NCI-H2029 treated with DMSO at 0.1 percent for 48 hours (cell line): ENCODE data around the gene TRIM29.

ENCODE experiments used
- DNase-seq: peaks from one replicate; lab custom pipeline; 2025; lab: John Stamatoyannopoulos, UW

The TRIM29 gene

DNA sequence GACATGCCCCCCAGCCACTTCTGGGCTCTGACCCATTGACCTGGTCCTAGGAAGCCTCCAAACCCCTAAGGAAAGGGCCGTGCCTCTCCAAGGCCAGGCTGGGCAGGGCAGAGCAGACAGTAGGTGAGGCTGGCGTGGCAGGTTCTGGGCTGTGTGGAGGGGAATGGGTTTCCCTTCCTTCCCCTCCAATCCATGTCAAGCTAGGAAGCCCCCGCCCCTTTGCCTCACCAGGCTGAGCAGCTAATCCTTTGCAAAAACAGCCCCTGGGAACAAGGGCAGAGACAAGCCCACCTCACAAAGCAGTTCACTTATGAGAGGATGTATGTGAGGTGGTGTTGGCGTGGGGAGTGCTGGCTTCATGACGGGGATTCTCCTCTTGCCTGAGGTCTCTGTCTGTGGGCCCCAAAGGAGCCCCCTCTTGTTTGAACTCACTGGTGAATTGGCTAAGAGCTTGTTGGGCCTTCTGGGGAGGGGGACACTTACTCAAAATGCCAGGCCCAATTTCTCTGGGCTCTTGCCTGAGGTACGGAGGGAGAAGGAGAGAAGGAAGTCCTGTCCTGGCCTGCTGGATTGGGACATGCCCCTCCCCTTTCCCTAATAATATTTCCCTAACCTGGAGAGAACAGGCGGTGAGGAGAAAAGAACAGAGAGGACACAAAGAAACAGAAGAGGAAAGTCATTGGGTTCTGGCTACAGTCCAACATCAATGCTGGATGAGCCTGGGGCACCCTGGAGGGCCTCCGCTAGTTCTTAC lies 1.6 kb upstream of the TRIM29 start:
- DNase-seq: no peak

DNA sequence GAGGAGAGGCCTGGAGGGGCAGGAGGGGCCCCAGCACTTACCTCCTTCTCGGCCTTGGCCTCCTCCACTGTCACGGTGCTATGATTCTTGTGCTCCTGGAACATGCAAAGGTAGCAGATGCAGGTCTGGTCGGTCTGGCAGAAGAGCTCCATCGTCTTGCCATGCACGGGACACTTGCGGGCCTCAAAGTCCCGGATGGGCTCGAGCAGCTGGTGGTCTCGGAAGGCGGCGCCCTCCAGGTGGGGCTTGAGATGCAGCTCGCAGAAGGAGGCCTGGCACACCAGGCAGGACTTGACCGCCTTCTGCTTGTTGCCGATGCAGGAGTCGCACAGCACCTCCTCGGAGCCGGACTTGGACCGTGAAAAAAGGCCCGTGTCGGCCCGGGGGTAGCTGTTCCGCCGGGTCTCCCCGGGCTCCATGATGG lies 714 bp downstream of the TRIM29 start:
- DNase-seq: no peak

DNA sequence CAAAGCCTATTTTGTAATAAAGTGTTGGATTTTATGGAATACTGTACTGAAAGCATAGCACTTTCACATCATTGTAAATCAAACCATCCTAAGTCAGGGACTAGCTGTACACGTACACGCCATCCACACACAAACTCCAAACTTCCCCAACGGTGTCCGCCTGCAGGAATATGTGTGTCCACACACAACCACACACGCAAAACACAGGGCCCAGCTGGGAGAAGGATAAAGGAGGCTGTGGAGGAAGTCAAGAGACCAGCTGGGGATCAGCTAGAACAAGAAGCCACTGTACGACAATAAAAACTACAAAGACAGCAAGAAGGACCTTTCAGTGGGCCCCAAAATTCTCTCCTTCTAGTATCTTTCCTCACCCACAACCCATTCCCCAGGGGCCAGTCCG lies 1.6 kb downstream of the TRIM29 start:
- DNase-seq: no peak

DNA sequence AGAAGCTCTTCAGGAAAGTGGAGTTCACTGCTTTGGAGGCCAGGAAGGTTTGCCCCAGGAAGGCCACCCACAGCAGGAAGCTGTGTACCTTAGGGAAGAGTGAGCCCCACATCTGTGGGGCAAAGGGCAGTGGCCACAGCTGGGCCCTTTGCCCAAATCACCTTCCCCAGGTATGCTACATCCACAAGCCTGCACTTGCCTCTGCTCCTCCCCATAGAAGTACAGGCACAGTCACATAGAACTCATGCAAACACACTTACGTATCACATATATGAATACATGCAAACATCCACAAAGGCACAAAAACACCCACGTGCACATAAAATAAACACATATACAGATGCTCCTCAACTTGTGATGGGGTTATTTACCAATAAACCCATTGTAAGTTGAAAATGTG lies 2.1 kb downstream of the TRIM29 start:
- no peak for DNase-seq

DNA sequence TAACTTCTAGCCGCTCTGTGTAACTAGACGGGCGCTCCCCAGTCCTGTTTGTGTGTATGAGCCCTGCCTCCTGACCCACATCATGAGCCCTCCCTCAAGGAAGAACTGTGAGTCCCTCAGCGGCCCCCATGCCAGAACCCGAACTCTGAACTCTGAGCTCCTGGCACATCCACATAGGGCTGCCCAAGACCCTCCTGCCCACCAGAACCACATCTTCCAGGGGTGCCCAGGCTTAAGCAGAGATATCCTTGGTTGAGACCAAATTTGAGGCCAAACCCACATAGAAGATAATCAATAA lies 3.0 kb downstream of the TRIM29 start:
- DNase-seq: no peak

DNA sequence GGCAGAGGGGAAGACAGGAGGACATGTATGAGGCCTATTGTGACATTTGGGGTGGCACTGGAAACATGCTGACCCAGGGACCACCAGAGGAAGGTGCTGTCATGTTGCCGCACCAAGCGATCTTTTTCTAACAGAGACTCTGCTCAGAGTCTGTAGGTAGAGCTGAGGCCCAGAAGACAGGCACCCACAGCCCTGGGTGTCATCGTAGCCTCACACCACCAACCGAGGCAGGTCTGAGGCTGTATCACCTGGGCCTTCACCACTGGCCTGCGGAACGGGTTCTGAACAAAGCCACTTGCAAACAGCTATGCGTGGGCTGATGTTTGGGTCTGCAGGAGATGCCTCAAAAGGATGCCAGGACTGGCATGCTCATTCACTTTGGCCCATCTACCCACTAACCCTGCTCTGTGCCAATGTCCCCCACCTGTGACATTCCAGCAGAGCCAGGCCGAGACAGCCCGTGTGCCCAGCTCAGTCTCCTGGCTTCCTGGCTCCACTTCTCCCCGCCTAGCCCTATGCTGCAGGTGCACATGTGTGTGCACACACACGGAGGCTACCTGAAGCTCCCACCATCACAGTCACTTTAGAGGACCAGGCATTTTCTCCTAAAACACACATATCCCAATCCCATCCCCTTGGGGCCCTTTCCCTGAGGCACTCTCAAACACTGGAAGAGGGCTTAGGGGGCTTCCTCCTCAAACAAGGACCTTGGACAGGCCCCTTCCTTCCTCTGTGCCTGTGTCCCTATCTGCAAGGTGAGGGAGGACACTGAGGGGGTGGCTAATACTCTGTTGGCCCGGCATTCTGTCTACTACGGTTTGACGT lies 3.6 kb downstream of the TRIM29 start:
- DNase-seq: no peak

DNA sequence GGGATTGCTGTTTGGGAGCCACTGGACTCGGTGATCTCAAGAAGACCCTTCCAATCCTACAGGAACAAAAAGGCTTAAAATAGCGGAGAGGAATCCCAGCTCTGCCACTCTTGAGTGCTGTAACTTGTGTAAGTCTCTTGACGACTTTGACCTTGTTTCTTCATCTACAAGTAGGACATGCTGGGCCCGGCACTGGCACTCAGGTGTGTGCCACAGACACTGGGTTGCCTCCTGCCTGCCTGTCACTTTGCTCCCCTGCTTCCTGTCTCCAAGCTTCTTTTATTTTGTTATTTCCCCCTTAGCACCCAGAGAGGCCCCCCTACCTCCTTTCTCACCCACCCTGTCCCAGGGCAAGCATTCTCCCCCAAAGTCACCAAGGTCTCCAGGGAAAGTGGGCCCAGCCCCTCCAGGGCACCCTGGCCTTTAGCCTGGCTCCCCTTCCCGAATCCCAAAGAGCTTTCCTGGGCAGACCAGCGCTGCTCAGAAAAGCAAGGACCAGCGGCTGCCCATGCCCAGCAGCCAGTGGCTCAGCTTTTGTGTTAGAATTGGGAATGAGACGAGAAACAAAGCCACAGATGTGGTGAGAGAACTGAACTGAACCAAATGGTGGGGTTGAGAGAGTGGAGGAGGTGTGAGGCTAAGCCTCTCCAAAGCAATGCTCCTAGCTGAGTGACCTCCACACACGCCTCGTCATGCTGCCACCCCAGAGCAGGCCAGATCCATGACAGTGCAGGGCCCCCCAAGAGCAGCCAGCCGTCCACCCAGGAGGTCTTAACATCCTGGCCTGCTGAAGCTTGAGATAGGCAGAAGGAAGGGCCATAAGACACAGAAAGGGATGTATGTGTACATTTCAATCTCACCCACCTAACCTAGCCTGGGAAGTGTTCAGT lies 4.5 kb downstream of the TRIM29 start:
- DNase-seq: no peak

DNA sequence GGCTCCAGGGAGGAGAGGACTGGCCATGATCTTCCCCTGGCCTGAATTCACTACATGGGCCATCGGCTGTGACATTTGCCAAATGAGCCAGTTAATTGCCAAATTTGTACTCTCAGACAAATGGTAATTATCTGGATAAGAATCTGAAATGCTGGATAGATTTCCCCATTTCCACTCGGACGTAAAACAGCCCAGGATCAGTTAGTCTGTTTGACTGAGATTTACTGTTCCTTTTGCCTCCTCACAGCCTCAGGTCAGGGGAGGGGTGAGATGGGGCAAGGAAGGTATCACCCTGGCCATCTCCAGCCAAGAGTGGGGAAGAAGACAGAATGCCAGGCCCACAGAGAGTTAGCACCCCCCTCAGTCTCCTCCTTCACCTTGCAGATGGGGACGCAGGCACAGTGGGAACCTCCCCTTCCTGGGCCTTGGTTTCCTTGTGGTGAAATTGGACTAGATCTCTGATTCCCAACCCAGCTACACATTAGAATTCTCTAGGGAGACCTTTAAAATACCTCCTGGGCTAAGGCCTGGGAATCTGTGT lies 5.2 kb downstream of the TRIM29 start:
- no peak for DNase-seq

DNA sequence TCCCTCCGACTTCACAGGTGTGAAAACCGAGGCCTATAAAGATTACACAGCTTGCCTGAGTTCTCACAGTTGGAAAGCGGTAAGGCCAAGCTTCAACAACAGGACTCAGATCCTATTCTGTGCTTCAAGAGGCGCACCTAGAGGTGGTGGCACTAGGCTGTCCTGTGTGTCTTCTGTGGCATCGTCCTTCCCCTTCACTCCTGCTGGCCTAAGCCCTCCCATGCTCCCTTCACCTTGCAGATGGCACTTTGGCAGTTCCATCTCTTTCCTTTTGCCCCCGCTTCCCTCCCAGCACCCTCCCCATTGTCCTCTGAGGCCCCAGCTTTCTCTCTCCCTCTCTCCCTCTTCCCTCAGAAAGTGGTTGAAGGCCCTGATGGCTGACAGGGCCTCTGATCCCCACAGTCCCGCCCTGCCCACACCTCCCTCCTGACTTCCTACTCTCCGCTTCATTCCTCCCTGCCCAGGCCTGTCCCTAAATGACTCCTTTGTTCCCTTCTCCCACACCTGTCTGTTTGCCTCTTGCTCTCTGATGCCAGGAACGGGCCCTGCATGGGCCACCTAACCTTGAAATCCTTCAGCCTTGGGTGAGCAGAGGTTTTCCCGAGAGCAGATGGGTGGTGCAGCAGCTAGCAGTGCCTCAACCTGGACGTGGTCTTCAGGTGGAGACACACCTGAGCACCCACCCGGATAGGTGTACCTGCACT lies 5.8 kb downstream of the TRIM29 start:
- DNase-seq: no peak

DNA sequence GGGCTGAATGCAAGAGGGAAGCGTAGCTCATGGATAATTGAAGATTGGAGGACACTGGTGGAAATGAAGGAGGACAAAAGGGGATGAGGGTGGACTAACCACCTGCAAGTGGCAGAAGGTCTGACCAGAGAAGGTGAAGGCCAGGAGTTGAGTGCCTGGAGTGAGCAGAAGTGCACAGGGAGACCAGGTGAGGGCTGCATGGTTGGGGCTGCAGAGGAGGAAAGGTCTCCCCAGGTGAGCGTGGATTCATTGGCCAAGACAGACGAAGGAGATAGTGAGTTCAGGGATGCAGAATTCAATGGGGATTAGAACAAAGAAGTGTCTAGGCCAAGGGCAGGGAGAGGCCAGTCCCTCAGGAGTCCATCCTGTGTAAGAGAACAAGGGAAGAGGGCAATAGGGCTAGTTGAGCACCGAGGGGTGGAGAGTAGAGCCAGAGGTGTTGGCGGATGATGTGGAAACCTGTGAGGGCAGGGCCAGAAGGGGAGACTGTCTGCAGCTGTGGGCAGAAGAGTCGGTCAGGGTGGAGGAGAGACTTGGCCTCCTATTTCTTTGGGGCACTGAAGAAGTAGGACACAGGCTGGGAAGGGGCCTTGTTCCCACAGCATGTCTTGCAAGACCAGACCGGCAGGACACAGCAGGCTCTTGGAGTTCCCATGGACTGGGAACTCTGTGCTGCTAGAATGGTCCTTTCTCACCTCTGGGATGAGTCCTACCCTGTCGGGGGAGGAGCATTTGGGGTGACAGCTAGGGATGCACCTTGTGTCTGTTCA lies 6.7 kb downstream of the TRIM29 start:
- DNase-seq: no peak

DNA sequence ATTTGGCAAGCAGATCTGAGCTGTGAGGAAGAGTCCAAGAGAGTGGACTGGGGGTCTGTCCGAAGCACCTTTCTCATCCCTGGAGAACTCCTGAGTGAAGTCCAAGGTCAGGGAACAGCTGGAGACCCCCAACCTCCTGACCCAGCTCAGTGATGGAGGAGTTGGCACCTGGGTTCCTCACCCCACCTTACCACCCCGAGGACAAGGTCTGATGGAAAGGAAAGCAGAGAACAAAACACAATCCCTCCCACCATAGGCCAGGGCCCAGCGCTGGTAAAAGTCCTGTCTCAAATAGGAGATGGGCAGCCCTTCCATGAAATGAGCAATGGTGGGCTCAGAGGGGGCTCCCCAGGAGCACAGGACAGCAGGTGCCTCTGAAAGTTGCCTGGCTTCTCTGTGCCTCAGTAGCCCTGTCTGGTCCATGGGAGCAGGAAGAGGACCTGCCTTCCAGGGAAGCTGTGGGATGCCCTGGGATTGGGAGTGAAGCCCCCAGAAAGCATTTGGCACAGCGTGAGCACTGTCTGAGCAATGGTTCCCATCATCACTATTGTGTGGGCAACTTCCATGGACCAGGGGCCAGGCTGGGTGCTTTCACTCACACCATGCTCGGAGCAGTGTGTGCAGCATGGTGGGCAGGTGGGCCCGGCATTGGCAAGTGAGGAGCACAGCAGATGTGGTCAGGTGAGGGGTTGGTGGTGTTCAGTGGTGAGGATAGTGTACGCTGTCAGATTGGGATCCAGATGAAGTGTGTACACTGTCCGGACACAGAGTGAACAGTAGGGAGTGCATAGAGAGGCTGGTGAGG lies 7.5 kb downstream of the TRIM29 start:
- no peak for DNase-seq

DNA sequence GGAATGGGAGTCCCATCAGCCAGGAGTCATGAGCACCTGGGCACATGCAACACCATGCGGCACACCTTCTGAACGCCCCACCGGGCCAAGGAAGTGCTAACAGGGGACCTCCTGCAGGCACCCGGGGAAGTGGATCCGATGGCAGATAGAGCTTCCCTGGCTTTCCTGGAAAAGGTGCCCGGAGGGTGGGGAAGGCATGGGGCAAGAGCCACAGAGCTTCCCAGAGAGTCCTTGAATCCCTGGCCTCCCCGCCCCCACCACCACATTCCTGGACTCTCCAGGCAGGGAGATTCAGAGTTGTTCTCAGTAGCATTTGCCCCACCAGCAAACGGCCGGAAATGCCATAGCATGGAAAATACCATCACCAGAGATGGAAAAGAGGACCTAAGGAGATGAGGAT lies 8.3 kb downstream of the TRIM29 start:
- DNase-seq: no peak

DNA sequence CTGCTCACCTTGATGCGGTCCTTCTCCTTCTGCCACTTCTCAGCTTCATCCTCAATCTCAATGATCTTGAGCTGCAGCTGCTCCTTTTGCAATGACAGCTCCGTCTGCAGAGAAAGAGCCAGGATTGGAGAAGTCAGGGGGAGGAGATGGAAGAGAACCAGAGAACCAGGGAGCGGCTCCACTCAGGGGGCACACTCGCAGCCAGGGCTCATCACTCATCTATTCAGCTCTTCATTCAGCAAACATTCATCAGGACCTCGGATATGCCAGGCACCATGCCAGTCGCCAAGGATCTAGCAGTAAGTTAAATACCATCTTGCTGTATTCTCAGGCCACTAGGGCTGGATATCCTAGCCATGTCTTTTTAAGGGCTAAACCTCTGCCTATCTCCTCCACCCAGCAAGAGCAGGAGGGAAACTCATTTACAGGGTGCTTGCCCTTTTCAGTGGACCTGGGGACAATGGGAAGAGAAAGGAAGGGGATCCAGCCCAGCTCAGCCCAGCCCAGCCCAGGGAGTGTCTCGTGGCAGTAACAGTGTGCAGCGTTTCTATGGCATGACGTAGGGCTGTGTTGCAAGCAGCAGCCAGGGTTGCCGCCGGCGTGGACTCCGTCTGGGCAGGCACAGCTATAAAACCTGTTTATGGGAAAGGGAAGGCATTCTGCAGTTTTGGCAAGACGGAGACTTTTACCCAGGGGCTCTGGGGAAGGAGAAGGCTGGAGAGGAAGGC lies 9.4 kb downstream of the TRIM29 start:
- no peak for DNase-seq

DNA sequence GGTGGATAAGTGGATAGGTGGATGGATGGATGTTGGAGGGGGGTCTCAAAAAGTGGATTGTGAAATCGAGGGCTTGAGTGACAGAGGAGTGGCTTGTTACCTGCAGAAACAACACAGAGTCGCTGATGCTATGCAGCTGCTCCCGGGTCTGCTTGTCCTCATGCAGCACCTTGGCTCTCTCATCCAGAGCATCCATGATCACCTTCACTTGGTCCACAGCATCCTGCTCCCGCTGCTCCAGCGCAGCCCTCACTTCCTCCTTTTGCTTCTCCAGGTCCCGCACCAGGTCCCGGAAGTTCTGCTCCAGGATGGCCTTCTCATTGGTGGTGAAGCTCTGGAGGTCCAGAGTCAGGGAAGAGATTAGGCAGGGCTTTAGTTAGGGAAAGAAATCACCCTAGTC lies 10.7 kb downstream of the TRIM29 start:
- DNase-seq: no peak

DNA sequence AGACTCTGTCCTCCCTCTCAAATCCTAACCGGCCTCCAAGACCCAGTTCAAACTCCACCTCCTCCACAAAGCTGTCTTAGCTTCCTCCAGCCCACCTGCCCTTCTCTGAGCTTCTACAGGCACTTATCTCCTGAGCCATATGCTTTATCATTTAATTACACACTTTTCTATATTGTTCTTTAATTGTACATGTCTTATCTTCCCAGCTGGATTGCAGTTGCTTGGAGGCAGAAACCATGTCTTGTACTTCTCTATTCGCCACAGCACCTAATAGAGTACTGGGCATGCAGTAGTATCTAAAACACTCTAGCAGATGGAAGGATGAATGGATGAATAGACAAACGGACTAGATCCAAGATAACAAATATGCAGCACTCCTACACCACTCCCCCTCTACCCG lies 11.3 kb downstream of the TRIM29 start:
- DNase-seq: no peak

DNA sequence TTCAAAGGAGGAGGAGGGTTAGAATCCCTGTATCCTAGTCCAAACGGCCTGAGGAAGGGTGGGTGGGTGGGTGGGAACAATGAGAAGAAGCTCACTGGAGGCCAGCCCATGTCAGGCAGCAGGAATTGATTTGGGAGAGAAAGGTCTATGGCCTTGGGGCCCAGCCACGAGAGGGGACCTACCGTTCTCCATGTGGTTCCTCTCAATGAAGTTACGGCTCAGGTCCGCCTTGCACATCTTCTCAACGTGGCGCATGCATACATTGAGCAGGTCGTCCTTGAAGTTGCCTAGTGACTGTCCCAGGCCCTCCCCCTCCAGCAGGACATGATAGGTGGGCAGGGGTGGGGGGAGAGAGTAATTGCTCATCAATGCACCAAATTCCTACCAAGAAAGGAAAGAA lies 12.4 kb downstream of the TRIM29 start:
- no peak for DNase-seq

DNA sequence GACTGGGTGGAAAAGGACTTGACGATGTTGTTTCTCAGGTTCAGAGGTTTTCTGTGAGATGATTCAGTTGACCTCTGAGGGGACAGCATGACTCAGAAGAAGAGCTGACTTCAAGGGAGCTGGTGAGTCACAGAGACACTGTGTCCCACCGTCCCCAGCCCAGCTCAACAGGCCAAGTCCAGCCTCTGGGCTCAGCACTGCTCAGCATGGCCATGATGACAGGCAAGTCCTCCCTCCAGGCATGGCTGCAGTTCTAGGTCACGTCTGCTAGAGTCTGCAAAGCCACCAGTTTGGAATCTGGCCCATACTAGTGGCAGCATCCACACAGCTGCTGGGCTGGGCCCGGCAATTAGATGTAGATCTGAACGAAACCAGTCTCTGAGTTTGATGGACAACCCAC lies 12.9 kb downstream of the TRIM29 start:
- DNase-seq: no peak

DNA sequence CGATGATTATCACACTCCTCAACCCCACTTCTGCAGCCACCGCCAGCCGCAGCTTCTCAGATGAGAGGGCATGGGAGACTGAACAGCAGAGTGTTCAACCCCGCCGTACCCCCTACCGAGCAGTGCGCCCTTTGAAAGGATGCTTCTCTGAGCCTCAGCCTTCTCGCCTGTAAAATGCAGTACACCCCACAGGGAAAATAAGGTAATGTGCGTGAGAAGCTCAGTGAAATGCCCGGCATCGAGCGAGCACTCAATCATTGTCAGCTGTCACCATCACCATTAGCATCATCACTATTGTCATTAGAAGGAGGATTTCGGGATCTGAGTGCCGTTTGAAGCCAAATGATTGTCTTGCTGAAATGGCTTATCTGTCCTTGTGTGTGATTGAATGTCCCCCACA lies 13.6 kb downstream of the TRIM29 start:
- DNase-seq: no peak

DNA sequence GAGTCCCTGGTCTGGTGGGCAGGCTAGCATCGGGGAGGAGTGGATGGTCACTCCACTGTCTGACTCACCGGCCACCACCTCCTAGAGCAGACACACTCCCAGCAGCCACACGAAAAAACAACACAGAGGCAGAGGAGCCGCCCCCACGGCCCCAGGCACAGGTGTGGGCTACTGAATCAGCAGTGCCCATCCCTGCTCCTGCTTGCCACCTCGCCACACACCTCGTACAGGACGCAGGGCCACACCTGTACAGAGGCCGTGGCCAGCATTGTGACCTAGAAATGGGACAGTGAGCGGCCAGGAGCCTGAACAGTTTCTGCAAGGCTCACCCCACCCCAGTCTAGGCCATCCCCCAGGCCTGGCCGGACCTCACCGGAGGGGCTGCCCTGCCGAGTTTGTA lies 14.0 kb downstream of the TRIM29 start:
- no peak for DNase-seq
